Fibroblast of villous mesenchyme (primary cell): ENCODE measurements around the gene COPS6. TPM values are rescaled to one million over a fixed set of nuclear protein-coding genes. Genes with fewer than 3 reads are reported as not detected.
"Not testable (repeated sequence)": the region's sequence is repeated elsewhere in the genome, so short reads cannot be mapped to it uniquely, and the experiment has no call there.

Experiments
- DNase-seq: peaks from one replicate; pipeline ENCODE4 v3.0.0-alpha.2; 2010; ENCODE audit warnings: low read depth
- H3K4me3 ChIP-seq: 2 replicates; pipeline ENCODE4 v1.5.1; 2011; ENCODE audit warnings: low read depth, mild to moderate bottlenecking, low read length
- CTCF ChIP-seq: IDR thresholded peaks from 2 replicates; pipeline ENCODE4 v1.5.1; 2012; ENCODE audit warnings: low read depth, mild to moderate bottlenecking, low read length; ENCODE audit not compliant: insufficient read depth
- total RNA-seq: library from RNA; depleted of rRNA; stranded (reverse); fragments of >200 nt; gene quantifications from 2 replicates; pipeline ENCODE4 v1.2.3, GENCODE V29; 2012

COPS6 gene
- total RNA-seq, 1 donor, result 104 TPM

- TF ChIP-seq CTCF, result no peak
- peak overlapping the region; percentile 74 for H3K4me3 ChIP-seq
- no peak for DNase-seq
These were observed 37.6 kb downstream of the COPS6 start for GRCh38 chr7:100126239-100126930.

DNA sequence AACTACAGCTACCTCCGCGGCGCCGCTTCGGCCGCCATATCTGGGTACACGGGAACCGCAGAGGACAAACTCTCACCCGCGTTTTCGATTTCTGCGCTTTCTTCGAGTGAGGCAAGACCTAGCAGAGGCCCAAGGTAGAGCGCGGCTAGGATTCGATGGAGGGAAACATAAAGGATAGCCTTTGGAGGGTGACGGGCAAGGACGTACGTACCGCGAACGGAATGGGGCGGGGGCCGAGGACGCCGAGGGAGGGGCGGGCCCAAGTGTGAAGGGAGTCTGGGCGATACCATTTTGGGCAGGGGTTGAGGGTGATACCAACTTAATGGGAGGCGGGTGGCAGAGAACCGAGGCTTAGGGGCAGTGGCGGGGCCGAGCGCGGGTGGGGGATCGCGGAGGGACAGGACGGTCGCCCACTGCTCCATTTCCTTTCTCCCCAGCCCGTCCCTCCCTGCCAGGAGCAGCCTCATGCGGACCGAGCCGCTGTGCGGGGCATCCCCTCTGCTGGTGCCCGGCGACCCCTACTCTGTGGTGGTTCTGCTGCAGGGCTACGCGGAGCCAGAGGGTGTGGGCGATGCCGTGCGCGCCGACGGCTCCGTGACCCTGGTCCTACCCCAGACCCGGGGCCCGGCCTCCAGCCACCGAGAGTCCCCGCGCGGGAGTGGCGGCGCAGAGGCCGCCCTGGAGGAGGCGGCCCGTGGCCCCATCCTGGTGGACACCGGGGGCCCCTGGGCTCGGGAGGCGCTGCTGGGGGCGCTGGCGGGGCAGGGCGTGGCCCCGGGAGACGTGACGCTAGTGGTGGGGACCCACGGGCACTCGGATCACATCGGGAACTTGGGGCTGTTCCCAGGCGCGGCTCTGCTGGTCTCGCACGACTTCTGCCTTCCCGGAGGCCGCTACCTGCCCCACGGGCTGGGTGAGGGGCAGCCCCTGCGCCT lies 38.4 kb downstream of the COPS6 start, which contains the start of gene MBLAC1:
Gene MBLAC1, plus strand, starts transcription at position 37 of the 935 bp plus-strand sequence. Its CDS starts 429 bp downstream, at position 466.
- H3K4me3 ChIP-seq, result peak within 1 kb of the TSS; percentile 74
- peak; percentile 94 for DNase-seq
- no peak for TF ChIP-seq CTCF

DNA sequence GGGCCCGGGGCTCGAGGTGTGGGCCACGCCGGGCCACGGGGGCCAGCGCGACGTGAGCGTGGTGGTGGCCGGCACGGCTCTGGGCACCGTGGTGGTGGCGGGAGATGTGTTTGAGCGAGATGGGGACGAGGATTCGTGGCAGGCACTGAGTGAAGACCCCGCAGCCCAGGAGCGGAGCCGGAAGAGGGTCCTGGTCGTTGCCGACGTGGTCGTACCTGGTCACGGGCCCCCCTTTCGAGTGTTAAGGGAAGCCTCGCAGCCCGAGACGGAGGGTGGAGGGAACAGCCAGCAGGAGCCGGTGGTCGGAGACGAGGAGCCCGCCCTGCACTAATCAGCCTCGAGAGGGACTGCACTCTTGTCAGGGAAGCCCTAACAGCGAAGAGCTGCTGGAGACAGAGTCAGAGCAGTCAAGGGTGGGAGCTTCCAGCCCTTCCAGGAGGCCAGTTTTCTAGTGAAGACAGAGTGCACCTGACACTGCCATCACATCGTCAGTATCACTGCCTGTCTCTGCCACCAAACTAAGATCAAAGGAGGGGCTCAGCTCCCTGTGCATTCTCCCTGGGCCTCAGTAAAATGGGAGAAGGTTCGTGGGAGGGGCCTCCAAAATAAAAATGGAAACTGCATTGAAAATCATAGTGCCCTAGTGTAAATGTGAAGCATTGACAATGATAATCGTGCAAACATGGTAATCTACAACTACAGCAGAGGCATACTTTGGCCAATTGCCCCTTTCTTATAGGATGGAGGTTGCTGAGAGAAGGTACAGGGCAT lies 39.3 kb downstream of the COPS6 start:
- peak; percentile 20 for DNase-seq
- peak overlapping the region; percentile 74 for H3K4me3 ChIP-seq
- no peak for TF ChIP-seq CTCF

- DNase-seq, result no peak
- TF ChIP-seq CTCF, result no peak
- no peak overlapping the region for H3K4me3 ChIP-seq
These were observed 39.8 kb downstream of the COPS6 start for GRCh38 chr7:100128637-100128963.

DNA sequence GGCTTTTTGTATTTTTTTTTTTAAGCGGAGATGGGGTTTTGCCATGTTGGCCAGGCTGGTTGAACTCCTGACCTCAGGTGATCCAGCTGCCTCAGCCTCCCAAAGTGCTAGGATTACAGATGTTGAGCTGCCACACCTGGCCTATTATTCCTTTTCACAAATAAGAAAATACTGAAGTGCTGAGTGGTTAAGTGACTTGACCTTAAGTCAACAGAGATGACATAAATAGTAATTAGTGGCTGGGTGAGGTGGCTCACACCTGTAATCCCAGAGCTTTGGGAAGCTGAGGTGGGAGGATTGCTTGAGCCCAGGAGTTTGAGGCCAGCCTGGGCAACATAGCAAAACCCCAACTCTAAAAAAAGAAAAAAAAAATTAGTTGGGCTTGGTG lies 41.4 kb downstream of the COPS6 start:
- not testable (repeated sequence) for DNase-seq, H3K4me3 ChIP-seq

- DNase-seq, result peak; percentile 56
- H3K4me3 ChIP-seq, result no peak overlapping the region
- peak; percentile 76 for TF ChIP-seq CTCF
These were observed 42.1 kb downstream of the COPS6 start for GRCh38 chr7:100130608-100131453.
